ENCODE results near the gene HLA-E. TPM values are rescaled to one million over a fixed set of nuclear protein-coding genes. Genes with fewer than 3 reads are reported as not detected.

HLA-E gene
- polyA plus RNA-seq, 3 donors, result 870 to 944 (median 893) TPM

DNA sequence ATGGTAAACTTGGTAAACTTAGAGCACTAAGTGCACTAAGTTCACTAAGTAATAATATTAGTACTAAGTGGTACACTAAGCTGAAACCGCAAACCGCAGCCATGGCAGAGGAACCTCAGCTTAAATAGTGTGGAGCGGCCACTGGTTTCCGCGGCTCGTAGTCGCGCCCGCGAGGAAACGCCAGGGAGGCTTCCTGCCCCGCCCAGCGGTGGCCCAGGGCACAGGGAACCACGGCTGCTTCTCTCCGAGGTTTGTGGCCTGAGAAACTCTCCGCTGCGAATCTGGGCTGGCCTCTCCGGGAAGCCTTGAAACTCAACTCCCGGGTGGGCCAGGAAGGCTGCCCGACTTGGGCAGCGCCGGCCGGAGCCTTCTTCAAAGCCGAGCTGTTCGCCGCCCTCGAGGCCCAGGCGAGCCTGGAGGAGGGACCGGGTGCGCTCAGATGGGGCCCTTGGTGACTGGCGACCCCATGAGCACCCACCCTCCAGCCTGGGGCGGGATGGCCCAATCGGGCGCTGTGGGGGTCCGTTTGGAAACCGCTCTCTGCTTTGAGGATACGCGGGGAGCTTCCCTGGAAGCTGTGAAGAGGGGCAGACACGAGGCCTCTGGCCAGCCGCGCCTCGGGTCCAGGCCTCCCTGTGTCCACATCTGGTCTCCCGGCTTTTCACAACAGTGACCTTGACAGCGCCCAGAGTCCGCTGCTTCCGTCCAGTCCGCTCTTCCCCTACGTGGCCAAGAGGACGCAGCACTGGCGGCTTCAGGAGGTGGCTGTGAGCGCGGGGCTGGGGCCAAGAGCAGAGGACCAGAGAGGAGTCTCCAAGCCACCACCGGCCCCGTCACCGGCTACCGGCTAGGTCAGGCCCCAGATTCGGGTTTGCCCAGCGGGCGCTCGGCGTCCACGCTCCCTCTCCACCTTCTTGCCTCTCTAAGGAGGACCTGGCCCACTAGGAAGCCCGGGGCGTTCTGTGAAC is 25.4 kb upstream of the HLA-E start:
- Mint-ChIP-seq H3K27me3 (ENCODE audit: low read depth in 3 of 3) (peaks cover 91 to 97% (median 91%) of the 10 kb centered on the region in 3 donors), H3K4me1 (peaks cover 48% of the 10 kb centered on the region), H3K27ac (no peak overlapping the region), H3K9me3 (peaks cover 10 to 57% (median 43%) of the 10 kb centered on the region in 7 donors), H3K36me3 (peaks cover 15 to 26% of the 10 kb centered on the region in 2 donors), H3K4me3 (peak overlapping the region; percentile 20 to 92)
- Histone ChIP-seq H3K79me2 (ENCODE audit: insufficient read depth, low read length) (no peaks in the 10 kb centered on the region), H4K20me1 (ENCODE audit: insufficient read depth, low read length) (peaks cover 54% of the 10 kb centered on the region), H3K27me3 (ENCODE audit: control insufficient read depth in 2 of 2, insufficient read depth in 2 of 2, low read length in 2 of 2) (peaks cover 82 to 97% of the 10 kb centered on the region in 2 donors), H2AFZ (ENCODE audit: insufficient read depth, low read depth, low read length, poor library complexity, severe bottlenecking) (no peak overlapping the region), H3K9ac (ENCODE audit: insufficient read depth, low read length, poor library complexity, severe bottlenecking) (no peak overlapping the region), H3K36me3 (replicated peaks in 1 of 2; ENCODE audit: control insufficient read depth in 1 of 2, insufficient read depth in 2 of 2, low read length in 2 of 2) (no peaks in the 10 kb centered on the region), H3K27ac (ENCODE audit: low read depth in 1 of 2, low read length in 2 of 2) (no peak overlapping the region), H3K9me3 (replicated peaks in 1 of 2; ENCODE audit: control insufficient read depth in 1 of 2, insufficient read depth in 1 of 2, low read length in 2 of 2) (peaks cover 12 to 36% of the 10 kb centered on the region in 2 donors), H3K4me3 (replicated peaks in 1 of 3; ENCODE audit: low read depth in 2 of 3, low read length in 3 of 3) (peak overlapping the region in 1 of 3 experiments; percentile 51), H3K4me1 (ENCODE audit: control insufficient read depth in 1 of 2, insufficient read depth in 2 of 2, low read length in 2 of 2) (peaks cover 38 to 39% of the 10 kb centered on the region in 2 donors), H3K4me2 (replicated peaks; ENCODE audit: extremely low read depth, low read length, poor library complexity, severe bottlenecking) (peak overlapping the region; percentile 61)
- peak; percentile 69 to 85 (median 82) for DNase-seq
- 6% methylated on average over 49 of the region's 64 CpGs for WGBS (ENCODE audit: insufficient coverage)
- TF ChIP-seq, protein P1, sequence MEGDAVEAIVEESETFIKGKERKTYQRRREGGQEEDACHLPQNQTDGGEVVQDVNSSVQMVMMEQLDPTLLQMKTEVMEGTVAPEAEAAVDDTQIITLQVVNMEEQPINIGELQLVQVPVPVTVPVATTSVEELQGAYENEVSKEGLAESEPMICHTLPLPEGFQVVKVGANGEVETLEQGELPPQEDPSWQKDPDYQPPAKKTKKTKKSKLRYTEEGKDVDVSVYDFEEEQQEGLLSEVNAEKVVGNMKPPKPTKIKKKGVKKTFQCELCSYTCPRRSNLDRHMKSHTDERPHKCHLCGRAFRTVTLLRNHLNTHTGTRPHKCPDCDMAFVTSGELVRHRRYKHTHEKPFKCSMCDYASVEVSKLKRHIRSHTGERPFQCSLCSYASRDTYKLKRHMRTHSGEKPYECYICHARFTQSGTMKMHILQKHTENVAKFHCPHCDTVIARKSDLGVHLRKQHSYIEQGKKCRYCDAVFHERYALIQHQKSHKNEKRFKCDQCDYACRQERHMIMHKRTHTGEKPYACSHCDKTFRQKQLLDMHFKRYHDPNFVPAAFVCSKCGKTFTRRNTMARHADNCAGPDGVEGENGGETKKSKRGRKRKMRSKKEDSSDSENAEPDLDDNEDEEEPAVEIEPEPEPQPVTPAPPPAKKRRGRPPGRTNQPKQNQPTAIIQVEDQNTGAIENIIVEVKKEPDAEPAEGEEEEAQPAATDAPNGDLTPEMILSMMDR (IDR thresholded peaks at IDR 0.05), result no peak
- intact Hi-C loops (cut with micrococcal nuclease), result no loop called here

DNA sequence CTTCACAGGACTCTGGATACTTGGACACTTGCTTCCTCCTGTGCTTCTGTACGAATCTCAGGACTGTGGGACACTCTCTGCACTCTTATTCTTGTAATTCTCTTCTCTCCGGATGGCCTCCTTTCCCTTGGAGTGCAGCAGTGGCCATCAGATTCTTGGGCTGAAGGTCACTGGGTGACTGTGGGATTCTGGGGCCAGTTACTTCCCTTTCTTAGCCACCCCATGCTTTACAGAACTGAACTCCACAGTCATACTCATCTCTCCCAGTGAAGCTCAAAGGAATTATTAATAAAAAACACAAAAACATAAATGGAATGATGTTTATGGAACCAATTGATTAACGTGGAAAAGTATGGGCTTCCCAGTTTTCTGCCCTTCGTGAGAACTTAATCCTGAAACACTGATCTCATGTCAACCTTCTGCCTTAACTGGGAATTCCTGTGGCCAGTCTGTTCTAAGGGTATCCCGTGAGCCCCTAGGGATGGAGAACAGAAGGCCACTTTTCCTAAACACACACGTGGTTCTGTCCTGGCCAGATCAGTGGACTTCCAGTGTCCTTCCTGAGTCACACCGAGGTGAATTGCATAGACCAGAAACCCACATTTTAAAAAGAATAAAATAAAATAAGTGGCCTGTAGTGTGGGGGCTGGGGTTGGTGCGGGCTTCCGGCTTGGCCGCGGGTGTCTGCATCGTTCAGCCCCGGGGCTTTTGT is 23.6 kb upstream of the HLA-E start:
- H2AFZ ChIP-seq (ENCODE audit: insufficient read depth, low read depth, low read length, poor library complexity, severe bottlenecking), result no peak overlapping the region

More for the DNA sequence above, 23.6 kb upstream of the HLA-E start:
- peaks cover 48% of the 10 kb centered on the region for H3K4me1 Mint-ChIP-seq
- H3K9me3 Mint-ChIP-seq, result peaks cover 0 to 39% (median 26%) of the 10 kb centered on the region in 7 donors
- DNase-seq, result peak in 2 of 3 donors; percentile 50 to 52
- whole genome bisulfite sequencing (ENCODE audit: insufficient coverage), result 7% methylated on average over 9 of the region's 13 CpGs
- intact Hi-C loops (cut with micrococcal nuclease), result no loop called here
- Histone ChIP-seq H3K79me2 (ENCODE audit: insufficient read depth, low read length) (no peaks in the 10 kb centered on the region), H3K36me3 (replicated peaks in 1 of 2; ENCODE audit: control insufficient read depth in 1 of 2, insufficient read depth in 2 of 2, low read length in 2 of 2) (no peaks in the 10 kb centered on the region), H3K4me1 (ENCODE audit: control insufficient read depth in 1 of 2, insufficient read depth in 2 of 2, low read length in 2 of 2) (peaks cover 38 to 39% of the 10 kb centered on the region in 2 donors), H4K20me1 (ENCODE audit: insufficient read depth, low read length) (peaks cover 54% of the 10 kb centered on the region), H3K27ac (ENCODE audit: low read depth in 1 of 2, low read length in 2 of 2) (no peak overlapping the region), H3K27me3 (ENCODE audit: control insufficient read depth in 2 of 2, insufficient read depth in 2 of 2, low read length in 2 of 2) (peaks cover 81 to 97% of the 10 kb centered on the region in 2 donors), H3K9ac (ENCODE audit: insufficient read depth, low read length, poor library complexity, severe bottlenecking) (no peak overlapping the region), H3K4me3 (replicated peaks in 1 of 3; ENCODE audit: low read depth in 2 of 3, low read length in 3 of 3) (peak overlapping the region in 1 of 3 experiments; percentile 69), H3K4me2 (replicated peaks; ENCODE audit: extremely low read depth, low read length, poor library complexity, severe bottlenecking) (peak overlapping the region; percentile 72), H3K9me3 (replicated peaks in 1 of 2; ENCODE audit: control insufficient read depth in 1 of 2, insufficient read depth in 1 of 2, low read length in 2 of 2) (peaks cover 10 to 23% of the 10 kb centered on the region in 2 donors)
- H3K36me3 Mint-ChIP-seq, result peaks cover 15 to 20% of the 10 kb centered on the region in 2 donors
- TF ChIP-seq, protein P1 (IDR thresholded peaks at IDR 0.05), result no peak
- peak overlapping the region in 1 of 2 donors; percentile 92 for H3K4me3 Mint-ChIP-seq
- peaks cover 89 to 95% (median 89%) of the 10 kb centered on the region in 3 donors for H3K27me3 Mint-ChIP-seq (ENCODE audit: low read depth in 3 of 3)
- H3K27ac Mint-ChIP-seq, result peak overlapping the region in 2 of 7 donors; percentile 24 to 33

Measured in CD14-positive monocyte (primary cell).